WERI-Rb-1 (cell line): Measurements from ENCODE around the gene MAGOH.

Experiments
- DNase-seq: peaks from one replicate; pipeline ENCODE4 v3.0.0-alpha.2; 2020
- H3K27ac ChIP-seq: fragments of 250-450 bp; sonication (Bioruptor Pico); 2 replicates; pipeline ENCODE4 v1.5.1; 2020; ENCODE audit warnings: mild to moderate bottlenecking, moderate library complexity
- H3K27me3 ChIP-seq: fragments of 250-450 bp; sonication (Bioruptor Pico); 2 replicates; pipeline ENCODE4 v1.5.1; 2021; ENCODE audit warnings: mild to moderate bottlenecking, low read depth, moderate library complexity; ENCODE audit not compliant: insufficient read depth, severe bottlenecking
- H3K36me3 ChIP-seq: fragments of 250-450 bp; sonication (Bioruptor Pico); 2 replicates; pipeline ENCODE4 v1.5.1; 2020; ENCODE audit warnings: mild to moderate bottlenecking, moderate library complexity
- H3K4me3 ChIP-seq: 2 replicates; pipeline ENCODE4 v1.5.1; 2011; ENCODE audit warnings: low read depth, mild to moderate bottlenecking, control low read depth, low read length
- H3K9me3 ChIP-seq: fragments of 250-450 bp; sonication (Bioruptor Pico); 2 replicates; pipeline ENCODE4 v1.5.1; 2021; ENCODE audit warnings: mild to moderate bottlenecking, moderate library complexity; ENCODE audit not compliant: severe bottlenecking
- TF ChIP-seq, protein P1 (sequence below): IDR thresholded peaks from 2 replicates; pipeline ENCODE4 v1.5.1; 2011; ENCODE audit warnings: low read depth, mild to moderate bottlenecking, control low read depth, inconsistent platforms, low read length

Gene MAGOH

DNA sequence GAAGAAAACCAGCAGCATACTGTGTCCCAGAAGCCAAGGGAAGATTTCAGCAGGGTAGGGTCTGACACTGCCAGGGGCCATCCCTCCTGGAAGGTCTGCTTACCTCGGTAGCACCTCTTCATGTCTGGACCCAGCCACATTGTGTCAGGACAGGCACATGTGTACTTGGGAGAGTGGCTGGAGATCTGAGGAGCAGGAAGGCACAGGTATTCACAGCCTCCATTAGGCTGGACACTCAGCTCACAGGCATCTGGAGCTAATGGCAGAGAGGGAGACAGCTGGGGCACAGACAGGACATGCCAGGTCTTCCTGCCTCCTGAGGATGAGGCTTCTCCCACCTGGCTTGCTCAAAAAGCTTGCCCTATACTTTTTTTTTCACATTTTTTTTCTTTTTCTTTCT, 19.9 kb upstream of the MAGOH start:
- no peak overlapping the region for H3K27ac ChIP-seq
- H3K27me3 ChIP-seq: no peaks in the 10 kb centered on the region
- H3K4me3 ChIP-seq: no peak overlapping the region
- no peaks in the 10 kb centered on the region for H3K9me3 ChIP-seq
- DNase-seq: no peak
- TF ChIP-seq, protein P1, sequence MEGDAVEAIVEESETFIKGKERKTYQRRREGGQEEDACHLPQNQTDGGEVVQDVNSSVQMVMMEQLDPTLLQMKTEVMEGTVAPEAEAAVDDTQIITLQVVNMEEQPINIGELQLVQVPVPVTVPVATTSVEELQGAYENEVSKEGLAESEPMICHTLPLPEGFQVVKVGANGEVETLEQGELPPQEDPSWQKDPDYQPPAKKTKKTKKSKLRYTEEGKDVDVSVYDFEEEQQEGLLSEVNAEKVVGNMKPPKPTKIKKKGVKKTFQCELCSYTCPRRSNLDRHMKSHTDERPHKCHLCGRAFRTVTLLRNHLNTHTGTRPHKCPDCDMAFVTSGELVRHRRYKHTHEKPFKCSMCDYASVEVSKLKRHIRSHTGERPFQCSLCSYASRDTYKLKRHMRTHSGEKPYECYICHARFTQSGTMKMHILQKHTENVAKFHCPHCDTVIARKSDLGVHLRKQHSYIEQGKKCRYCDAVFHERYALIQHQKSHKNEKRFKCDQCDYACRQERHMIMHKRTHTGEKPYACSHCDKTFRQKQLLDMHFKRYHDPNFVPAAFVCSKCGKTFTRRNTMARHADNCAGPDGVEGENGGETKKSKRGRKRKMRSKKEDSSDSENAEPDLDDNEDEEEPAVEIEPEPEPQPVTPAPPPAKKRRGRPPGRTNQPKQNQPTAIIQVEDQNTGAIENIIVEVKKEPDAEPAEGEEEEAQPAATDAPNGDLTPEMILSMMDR: no peak
- H3K36me3 ChIP-seq: peaks cover 95% of the 10 kb centered on the region

DNA sequence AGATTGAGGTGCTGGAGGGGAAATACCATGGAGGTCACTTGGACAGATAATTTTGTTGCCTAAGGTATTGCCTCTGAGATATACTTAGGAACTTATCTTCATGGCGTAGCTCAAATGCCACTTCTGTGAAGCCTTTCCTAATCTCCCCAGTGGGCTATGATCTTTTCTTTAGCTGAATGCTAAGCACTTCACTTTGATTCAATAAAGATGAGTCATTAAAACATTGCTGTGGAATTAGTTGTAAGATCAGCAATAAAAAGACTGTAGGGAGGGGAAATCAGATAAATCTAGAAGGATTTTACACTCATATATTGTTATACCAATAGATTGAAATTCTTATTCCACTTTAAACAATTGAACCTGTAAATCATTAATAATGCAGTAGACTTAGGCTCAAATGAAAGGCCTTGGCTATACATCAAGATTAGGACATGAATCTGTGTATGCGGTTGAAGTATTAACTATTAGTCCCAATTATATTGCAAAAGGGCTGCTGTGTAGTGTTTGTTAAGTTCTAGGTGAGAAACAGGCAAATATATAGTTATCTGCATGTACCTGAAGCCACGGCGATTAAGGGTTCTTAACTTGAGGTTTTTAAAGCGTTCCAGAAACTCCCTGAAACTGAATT, 19.2 kb upstream of the MAGOH start:
- Histone ChIP-seq H3K4me3 (no peak overlapping the region), H3K36me3 (peaks cover 89% of the 10 kb centered on the region), H3K27me3 (no peaks in the 10 kb centered on the region), H3K27ac (no peak overlapping the region), H3K9me3 (no peaks in the 10 kb centered on the region)
- no peak for DNase-seq
- TF ChIP-seq, protein P1: no peak

DNA sequence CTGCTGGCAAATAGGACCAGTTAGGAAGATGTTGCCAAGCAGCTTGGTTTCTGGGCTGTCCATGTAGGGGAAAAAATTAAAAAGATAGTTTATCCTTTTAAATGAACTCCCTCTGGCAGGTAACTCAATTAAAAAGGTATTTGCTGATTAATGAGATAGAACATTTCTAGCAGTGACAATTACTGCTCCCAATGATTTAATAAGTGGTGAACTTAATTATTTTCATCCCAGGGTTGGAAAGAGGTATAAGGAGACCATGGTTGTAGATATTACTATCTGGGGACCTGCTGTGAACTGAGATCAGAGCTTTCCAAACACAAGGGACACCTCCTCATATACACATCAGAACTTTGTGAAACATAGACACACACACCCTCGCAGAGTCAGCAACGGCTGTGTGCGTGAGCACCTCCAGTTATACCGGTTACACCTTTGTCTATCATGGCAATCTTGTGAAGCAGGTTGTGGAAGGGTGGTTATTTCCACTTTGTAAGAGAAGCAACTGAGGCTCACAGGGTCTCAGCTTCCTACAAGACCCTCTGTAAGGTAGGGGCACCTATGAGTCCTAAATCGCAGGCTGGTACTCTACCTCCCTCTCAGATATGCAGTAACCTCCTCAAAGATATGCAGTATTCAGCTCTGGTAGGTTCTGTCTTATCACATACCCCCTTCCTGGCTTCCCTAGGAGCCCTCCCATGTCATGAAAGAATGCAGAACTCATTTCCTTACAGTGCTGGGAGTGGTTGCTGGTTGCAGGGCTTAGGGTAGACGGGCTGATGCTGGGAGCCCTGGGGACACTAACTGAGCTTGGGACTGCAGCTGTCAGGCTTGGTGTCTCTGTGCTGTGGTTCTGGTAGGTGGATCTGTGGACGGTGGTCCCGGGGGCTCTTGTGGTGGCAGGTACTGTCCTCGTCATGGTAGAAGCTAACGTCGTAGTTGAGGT, 18.5 kb upstream of the MAGOH start:
- Histone ChIP-seq H3K27me3 (no peaks in the 10 kb centered on the region), H3K9me3 (no peaks in the 10 kb centered on the region), H3K4me3 (no peak overlapping the region), H3K27ac (no peak overlapping the region), H3K36me3 (peaks cover 86% of the 10 kb centered on the region)
- DNase-seq: no peak
- TF ChIP-seq, protein P1: no peak

DNA sequence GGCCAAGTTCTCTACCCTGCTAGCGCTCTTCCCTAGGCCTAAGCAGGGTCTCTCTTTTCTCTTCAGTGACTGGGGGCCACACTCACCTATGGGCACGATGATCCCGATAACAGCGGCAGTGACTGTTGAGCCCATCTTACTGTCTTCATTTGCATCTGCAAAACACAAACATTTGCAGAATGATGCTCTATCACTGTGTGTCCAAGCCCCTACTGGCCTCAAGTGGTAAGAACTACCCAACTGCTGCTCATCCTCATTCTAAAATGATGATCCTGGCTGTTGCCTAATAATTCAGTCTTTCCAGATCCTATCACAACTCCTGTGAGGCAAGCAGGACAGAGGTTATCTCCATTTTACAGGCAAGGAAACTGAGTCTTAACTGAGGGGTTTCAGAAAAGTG, 16.7 kb upstream of the MAGOH start:
- no peak for DNase-seq
- Histone ChIP-seq H3K27me3 (no peaks in the 10 kb centered on the region), H3K4me3 (no peak overlapping the region), H3K36me3 (peaks cover 91% of the 10 kb centered on the region), H3K27ac (no peak overlapping the region), H3K9me3 (no peaks in the 10 kb centered on the region)
- TF ChIP-seq, protein P1: no peak

DNA sequence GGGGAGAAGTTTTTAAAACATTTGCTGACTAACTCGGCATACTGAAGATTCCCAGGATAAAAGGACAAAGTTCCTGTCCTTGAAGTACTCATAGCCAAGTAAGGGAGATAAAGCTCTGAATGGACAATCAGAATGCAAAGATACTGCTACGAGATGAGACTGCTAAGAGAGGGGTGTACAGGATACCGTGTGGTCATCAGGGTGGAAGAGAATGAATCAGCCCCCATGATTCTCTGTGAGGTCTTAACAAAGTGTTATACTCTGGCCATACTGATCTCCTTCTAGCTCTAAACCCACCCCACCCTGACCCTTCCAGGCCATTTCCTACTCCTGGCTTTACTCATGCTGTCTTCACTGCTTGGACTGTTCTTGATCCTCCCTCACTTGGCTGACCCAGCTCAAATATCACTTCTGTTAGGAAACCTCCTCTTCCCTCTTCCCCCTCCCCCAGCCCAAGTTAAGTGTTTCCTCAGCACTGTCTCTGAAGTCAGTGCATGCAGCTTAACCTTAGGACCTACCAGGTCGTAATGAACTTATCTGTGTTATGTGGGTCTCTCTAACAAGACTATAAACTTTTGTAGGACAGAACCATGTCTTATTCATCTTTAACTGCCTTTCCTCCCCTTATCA, 15.8 kb upstream of the MAGOH start:
- Histone ChIP-seq H3K27me3 (no peaks in the 10 kb centered on the region), H3K9me3 (peaks cover 3% of the 10 kb centered on the region), H3K4me3 (no peak overlapping the region), H3K27ac (no peak overlapping the region), H3K36me3 (peaks cover 91% of the 10 kb centered on the region)
- no peak for DNase-seq
- TF ChIP-seq, protein P1: no peak
